ENCODE measurements around the gene NOX3.
"Not testable (repeated sequence)": the region's sequence is repeated elsewhere in the genome, so short reads cannot be mapped to it uniquely, and the experiment has no call there.

Gene NOX3

GRCh38 chr6:155381673-155382337 lies 73.8 kb downstream of the NOX3 start:
- in situ Hi-C loops (cut with MboI; ENCODE audit: low pct_unique_long_range_greater_than_20kb, low sequenced_read_pairs), result no loop called here

GRCh38 chr6:155380666-155381332 lies 74.8 kb downstream of the NOX3 start:
- in situ Hi-C loops (cut with MboI; ENCODE audit: low pct_unique_long_range_greater_than_20kb, low sequenced_read_pairs), result no loop called here
- no peak for DNase-seq

More at GRCh38 chr6:155381673-155382337, 73.8 kb downstream of the NOX3 start:
- DNase-seq, result no peak

- in situ Hi-C loops (cut with MboI; ENCODE audit: low pct_unique_long_range_greater_than_20kb, low sequenced_read_pairs), result no loop called here
- no peak for DNase-seq
Measured at GRCh38 chr6:155378724-155379123, 76.9 kb downstream of the NOX3 start.

DNA sequence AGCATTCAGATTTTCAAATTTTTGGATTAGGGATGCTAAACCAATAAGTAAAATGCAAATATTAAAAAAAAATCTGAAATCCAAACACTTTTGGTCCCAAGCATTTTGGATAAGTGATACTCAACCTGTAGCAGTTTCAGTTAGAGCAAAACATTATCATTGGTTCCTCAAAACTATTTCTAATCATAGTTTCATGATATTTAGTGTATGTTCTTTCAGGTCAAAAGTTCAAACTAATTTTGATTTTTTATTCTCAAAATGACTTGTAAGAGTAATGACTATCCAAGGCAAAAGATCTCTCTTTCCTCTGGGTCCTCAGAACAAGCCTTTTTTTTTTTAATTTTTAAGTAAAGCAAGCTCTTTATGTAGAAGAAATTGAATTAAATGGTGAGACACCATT lies 77.4 kb downstream of the NOX3 start:
- no peak for DNase-seq
- in situ Hi-C loops (cut with MboI; ENCODE audit: low pct_unique_long_range_greater_than_20kb, low sequenced_read_pairs), result no loop called here

DNA sequence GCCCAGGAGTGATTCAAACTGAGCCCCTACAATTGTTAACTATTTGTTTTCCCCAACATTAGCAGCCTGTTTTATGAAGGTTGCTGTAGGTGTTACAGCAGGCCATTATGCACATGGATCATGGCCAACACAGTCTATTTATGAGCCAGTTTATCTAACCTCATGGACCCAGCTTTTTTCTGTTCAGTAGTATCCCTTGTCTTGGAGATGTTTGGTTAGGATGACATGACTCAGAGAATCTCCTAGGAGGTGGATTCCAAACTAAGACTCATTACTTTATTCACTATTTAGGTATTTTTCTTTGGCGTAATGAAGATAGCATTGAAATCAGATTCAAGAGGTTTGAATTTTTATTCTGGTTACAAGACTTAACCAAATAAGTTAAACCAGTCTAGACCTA lies 78.6 kb downstream of the NOX3 start:
- DNase-seq, result no peak

GRCh38 chr6:155375801-155376200 lies 79.8 kb downstream of the NOX3 start:
- in situ Hi-C loops (cut with MboI; ENCODE audit: low pct_unique_long_range_greater_than_20kb, low sequenced_read_pairs), result no loop called here
- no peak for DNase-seq

More for the DNA sequence above, 78.6 kb downstream of the NOX3 start:
- in situ Hi-C loops (cut with MboI; ENCODE audit: low pct_unique_long_range_greater_than_20kb, low sequenced_read_pairs), result no loop called here

DNA sequence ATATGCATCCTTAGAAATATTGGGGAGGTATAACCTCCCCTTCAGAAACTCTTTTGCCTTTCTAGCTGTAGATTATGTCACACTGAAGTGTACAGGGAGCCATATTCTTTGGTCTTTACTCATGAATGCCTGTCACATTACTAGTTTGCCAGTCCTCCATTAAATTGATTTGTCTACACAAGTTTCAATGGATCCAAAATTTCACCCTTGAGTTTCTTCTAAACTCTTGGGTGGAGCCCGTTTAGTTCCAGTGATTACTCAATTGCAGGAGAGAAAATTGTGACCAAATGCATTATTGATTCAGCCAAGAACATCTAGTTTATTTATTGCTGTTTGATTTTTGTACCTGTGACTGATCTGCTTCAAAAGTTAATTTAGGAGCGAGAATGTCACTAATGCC lies 81.0 kb downstream of the NOX3 start:
- in situ Hi-C loops (cut with MboI; ENCODE audit: low pct_unique_long_range_greater_than_20kb, low sequenced_read_pairs), result no loop called here
- no peak for DNase-seq

- in situ Hi-C loops (cut with MboI; ENCODE audit: low pct_unique_long_range_greater_than_20kb, low sequenced_read_pairs), result no loop called here
- DNase-seq, result no peak
Measured at GRCh38 chr6:155373276-155373675, 82.4 kb downstream of the NOX3 start.

DNA sequence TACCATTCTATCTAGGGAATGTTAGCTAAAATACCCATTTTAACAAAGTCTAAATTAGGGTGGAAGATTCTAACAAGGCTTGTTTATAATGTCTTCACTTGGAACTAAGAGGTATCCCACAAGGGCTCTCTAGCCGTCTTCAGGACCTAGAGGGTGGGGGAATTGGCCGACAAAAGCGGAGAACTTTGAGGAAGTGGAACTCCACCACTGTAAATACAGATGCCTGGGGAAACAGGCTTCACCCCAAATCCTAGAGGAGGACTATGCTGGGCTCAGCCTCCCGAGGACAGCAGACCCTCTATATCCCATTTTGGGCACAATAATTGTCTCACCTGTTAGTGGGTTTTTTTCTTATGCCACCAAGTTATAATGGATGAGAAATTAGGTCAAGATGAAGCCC lies 83.4 kb downstream of the NOX3 start:
- in situ Hi-C loops (cut with MboI; ENCODE audit: low pct_unique_long_range_greater_than_20kb, low sequenced_read_pairs), result no loop called here
- no peak for DNase-seq

DNA sequence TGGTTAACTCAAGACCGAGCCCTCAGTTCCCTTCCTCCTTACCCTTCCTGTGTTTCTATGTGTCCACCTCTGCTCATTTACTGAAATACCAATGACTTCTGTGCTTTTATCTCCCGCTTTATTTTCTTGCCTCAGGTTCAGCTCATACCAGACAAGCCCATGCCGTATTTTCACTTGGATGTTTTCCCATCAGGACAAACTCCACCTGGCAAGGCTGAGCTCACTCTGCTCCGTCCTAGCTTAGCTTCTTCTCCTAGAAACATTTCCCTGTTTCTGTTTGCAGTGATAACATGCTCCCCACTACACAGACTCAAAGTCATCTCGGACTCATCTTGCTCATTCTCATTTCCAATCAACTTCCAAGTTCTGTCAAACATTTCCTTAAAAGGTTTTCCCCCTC lies 84.4 kb downstream of the NOX3 start:
- in situ Hi-C loops (cut with MboI; ENCODE audit: low pct_unique_long_range_greater_than_20kb, low sequenced_read_pairs), result no loop called here
- no peak for DNase-seq

GRCh38 chr6:155366325-155366724 lies 89.3 kb downstream of the NOX3 start:
- no peak for DNase-seq
- in situ Hi-C loops (cut with MboI; ENCODE audit: low pct_unique_long_range_greater_than_20kb, low sequenced_read_pairs), result no loop called here

GRCh38 chr6:155364844-155365437 lies 90.7 kb downstream of the NOX3 start:
- in situ Hi-C loops (cut with MboI; ENCODE audit: low pct_unique_long_range_greater_than_20kb, low sequenced_read_pairs), result no loop called here
- no peak for DNase-seq

GRCh38 chr6:155364021-155364420 lies 91.6 kb downstream of the NOX3 start:
- DNase-seq; in situ Hi-C loops (cut with MboI; ENCODE audit: low pct_unique_long_range_greater_than_20kb, low sequenced_read_pairs): not testable (repeated sequence)

DNA sequence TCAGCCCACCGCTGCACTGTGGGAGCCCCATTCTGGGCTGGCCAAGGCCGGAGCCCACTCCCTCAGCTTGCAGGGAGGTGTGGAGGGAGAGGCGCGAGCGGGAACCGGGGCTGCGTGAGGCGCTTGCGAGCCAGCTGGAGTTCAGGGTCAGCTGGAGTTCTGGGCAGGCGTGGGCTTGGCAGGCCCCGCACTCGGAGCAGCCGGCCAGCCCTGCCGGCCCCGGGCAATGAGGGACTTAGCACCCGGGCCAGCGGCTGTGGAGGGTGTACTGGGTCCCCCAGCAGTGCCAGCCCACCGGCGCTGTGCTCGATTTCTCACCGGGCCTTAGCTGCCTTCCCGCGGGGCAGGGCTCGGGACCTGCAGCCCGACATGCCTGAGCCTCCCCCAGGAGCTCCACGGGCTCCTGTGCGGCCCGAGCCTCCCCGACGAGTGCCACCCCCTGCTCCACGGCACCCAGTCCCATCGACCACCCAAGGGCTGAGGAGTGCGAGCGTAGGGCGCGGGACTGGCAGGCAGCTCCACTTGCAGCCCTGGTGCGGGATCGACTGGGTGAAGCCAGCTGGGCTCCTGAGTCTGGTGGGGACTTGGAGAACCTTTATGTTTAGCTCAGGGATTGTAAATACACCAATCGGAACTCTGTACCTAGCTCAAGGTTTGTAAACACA lies 92.5 kb downstream of the NOX3 start:
- in situ Hi-C loops (cut with MboI; ENCODE audit: low pct_unique_long_range_greater_than_20kb, low sequenced_read_pairs), result not testable (repeated sequence)

GRCh38 chr6:155354167-155354566 lies 101.5 kb downstream of the NOX3 start:
- in situ Hi-C loops (cut with MboI; ENCODE audit: low pct_unique_long_range_greater_than_20kb, low sequenced_read_pairs), result no loop called here

More for the DNA sequence above, 92.5 kb downstream of the NOX3 start:
- not testable (repeated sequence) for DNase-seq

DNA sequence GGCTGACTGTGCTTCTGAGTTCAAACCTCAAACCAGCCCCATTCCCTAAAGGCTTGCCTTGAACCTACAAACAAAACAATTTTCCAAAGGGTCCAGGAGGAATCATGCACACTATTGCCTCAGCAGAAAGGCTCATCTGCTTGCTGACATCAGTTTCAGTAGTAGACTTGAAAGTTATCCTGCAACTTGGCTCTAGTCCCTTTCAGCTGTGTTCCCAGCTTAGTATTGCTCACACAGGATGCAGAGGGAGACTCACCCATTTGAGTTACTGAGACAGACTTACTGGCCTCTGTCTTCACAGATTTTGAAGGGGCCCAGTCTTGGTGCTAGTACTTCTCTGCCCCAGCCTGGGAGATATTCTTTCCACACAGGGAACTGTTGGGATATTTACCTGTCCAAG lies 102.8 kb downstream of the NOX3 start:
- no peak for DNase-seq
- in situ Hi-C loops (cut with MboI; ENCODE audit: low pct_unique_long_range_greater_than_20kb, low sequenced_read_pairs), result no loop called here

More at GRCh38 chr6:155354167-155354566, 101.5 kb downstream of the NOX3 start:
- no peak for DNase-seq

DNA sequence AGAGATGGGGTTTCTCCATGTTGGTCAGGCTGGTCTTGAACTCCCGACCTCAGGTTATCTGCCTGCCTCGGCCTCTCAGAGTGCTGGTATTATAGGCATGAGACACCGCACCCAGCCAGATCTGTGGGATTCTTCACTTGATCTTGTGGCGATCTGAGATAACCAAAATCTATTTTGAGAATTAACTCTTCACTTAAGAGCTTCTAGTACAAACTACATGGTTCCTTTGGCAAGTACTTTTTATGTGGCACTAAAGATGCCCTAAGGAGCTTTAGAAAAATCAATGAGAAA lies 103.6 kb downstream of the NOX3 start:
- in situ Hi-C loops (cut with MboI; ENCODE audit: low pct_unique_long_range_greater_than_20kb, low sequenced_read_pairs), result no loop called here

GRCh38 chr6:155351273-155352129 lies 104.1 kb downstream of the NOX3 start:
- DNase-seq, result no peak
- in situ Hi-C loops (cut with MboI; ENCODE audit: low pct_unique_long_range_greater_than_20kb, low sequenced_read_pairs), result no loop called here

More for the DNA sequence above, 103.6 kb downstream of the NOX3 start:
- DNase-seq, result no peak

DNA sequence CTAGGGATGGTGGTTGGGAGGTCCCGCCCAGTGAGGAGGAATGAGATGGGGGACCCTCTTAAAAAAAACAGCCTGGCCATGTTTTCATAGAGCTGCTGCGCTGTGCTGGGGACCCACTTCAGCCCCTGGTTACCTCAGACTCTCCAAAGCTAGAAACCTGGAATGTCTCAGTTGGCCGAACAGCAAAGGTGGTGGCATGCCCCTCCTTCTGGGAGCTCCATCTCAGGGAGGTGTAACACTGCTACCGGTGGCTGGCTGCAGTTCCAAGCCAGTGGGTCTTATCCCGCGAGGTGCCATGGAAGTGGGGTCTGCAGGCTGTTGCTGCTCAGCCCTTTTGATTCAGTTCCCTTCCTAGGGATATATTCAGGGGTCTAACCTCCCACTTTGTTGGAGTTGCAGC lies 105.7 kb downstream of the NOX3 start:
- DNase-seq, result no peak
- in situ Hi-C loops (cut with MboI; ENCODE audit: low pct_unique_long_range_greater_than_20kb, low sequenced_read_pairs), result no loop called here
